GM18520 (cell line): ENCODE data around the gene KPNA1.
"Not testable (repeated sequence)": the region's sequence is repeated elsewhere in the genome, so short reads cannot be mapped to it uniquely, and the experiment has no call there.

Source experiments
- ATAC-seq: cut with Tn5 transposase; IDR thresholded peaks from one replicate; pipeline ENCODE4 v1.9.1; 2021; ENCODE audit not compliant: unreplicated experiment

The KPNA1 gene

GRCh38 chr3:122481390-122481789, 33.3 kb downstream of the KPNA1 start:
- ATAC-seq, result no peak

DNA sequence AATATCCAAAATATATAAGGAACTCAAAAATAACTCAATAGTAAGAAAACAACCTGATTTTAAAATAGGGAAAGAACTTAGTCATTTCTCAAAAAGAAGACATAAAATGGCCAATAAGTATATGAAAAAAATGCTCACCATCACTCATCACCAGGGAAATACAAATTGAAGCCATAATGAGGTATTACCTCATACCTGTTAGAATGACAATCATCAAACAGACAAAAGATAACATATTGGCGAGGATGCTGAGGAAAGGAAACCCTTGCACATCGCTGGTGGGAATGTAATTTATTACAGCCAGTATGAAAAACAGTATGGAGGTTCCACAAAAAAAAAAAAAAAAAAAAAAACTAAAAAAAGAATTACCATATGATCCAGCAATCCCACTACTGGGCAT, 38.2 kb downstream of the KPNA1 start:
- no peak for ATAC-seq

GRCh38 chr3:122475316-122475715, 39.4 kb downstream of the KPNA1 start:
- ATAC-seq, result no peak

- ATAC-seq, result no peak
Measured at GRCh38 chr3:122469659-122470058, 45.1 kb downstream of the KPNA1 start.

DNA sequence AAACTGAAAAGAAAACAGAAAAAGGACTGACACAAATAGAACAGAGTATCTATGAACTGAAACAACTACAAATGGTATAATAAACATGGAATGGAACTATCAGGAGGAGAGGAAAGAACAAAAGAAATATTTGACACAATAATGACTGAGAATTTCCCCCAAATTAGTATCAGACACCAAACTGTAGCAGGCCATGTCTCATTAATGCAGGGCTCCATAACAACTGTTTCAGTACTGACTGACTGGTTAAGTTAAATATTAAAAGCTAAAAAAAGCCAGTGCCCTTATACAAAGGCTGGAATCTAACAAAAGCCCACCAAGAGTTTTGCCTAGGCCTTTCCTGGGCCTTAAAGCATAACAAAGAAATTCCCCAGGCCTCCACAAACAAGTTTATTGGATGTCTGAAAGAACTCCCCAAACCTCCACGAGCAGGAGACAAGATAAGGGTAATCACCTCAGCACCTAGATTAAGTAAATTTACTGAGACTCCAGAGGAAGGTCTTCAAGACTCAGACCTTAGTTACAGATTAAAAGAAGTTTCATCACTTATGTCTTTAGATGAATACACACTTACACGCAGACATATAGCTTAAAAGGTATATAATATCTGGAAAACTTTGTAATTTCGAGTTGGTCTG, 45.7 kb downstream of the KPNA1 start:
- no peak for ATAC-seq

DNA sequence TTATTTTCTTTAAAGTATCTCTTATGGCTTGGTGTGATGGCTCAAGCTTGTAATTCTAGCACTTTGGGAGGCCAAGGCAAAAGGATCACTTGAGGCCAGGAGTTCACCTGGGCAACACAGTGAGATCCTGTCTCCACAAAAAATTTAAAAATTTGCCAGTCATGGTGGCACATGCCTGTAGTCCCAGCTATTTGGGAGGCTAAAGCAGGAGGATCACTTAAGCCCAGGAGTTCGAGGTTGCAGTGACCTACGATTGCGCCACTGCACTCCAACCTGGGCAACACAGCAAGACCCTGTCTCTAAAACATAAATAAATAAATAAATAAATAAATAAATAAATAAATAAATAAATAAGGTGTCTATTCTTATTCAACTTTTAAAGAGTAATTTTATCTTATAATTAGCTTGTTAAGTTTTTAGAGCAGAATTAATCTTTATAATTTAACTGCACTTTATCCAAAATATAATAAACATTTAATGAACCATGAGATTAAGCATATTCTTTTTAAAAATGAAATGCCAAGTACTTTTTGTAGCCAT, 48.0 kb downstream of the KPNA1 start:
- no peak for ATAC-seq

- no peak for ATAC-seq
Measured at GRCh38 chr3:122464659-122465058, 50.1 kb downstream of the KPNA1 start.

DNA sequence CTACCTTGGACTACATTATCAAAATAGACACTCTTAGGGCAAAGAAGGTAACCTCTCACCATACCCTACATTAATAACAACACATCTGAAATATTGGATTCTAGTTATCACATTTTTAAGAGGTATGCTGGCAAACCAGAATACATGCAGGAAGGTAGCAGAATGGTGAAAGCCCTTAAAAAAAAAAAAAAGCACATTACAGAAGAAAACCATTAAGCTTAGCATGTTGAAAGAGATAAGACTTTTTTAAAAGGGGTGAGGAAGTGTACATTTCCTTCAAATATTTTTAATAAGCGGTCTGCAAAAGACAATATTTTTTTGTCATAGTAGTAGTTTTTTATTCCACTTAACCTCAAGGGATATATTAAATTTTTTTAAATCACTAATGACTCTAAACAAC, 52.3 kb downstream of the KPNA1 start:
- ATAC-seq, result no peak

- no peak for ATAC-seq
Measured at GRCh38 chr3:122461806-122462205, 52.9 kb downstream of the KPNA1 start.

DNA sequence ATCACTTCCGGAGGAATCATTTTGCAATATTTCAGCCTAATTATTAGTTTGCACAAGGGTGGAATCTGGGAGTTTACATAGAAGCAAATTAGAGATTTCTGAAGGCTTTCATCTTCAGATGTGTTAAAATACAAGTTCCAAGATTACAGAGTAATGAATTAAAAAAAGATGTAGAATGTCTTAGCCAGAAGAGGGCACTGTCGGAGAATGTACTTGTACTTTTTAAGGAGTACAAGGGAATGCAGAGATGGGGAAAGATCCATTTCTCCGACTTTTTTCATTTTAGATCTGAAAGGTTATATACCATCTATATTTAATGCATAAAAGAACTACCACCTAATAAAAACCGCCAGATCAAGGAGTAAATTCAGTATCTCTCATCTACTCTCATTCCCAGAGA, 55.7 kb downstream of the KPNA1 start:
- no peak for ATAC-seq

DNA sequence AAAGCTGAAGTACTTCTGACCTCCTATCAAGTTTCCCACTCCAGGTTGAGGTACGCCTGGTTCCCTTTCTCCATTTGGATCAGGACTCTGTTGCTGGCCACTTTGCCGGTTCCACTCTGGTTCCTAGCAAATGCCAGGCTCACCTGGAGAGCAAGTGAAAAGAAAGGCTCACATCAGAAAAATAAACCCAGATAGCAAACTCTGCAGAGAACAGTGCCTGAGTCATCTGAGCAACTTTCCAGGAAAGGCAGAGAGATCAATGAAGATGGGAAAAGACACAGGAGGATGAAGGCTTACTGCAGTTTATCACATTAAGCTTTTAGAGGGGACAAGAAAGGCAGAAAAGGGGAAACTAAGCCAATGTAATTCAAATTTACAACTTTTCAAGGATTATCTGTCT, 57.0 kb downstream of the KPNA1 start:
- ATAC-seq, result no peak

DNA sequence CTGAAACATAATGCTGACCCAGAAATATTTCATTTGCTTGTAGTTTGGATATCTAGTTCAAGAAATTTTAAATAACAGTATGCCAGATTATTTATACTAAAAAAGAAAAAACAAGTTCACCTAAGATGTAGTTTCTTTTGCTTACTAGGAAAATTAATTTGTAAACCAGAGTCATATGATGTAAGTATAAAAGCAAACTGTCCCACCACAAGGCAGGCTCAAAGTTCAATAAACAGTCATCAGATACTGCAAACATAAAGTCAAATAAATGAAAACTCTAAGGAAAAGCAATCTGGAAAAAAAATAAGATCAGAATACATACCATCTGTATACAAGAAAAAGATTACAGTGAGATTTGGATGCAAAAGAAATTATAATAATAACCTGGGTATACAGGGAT, 58.7 kb downstream of the KPNA1 start:
- no peak for ATAC-seq

DNA sequence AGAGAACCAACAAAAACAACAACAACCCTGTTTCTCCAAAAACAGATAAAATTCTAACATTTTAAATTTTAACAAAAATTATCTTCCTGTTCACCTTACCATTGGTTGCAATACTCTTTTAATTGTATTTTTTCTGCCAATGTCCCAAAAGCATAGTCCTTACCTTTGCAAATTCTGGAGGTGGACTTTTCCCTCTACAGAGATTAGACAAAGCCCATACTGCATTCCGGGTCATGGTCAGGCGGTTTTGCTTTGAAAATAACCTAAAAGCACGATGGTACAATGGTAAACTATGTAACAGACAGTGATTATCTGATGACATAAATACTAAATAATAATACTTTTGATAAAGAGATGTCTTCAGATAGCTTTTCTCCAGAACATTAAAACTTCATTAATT, 63.4 kb downstream of the KPNA1 start:
- ATAC-seq, result no peak

- ATAC-seq, result not testable (repeated sequence)
Measured at GRCh38 chr3:122448218-122448617, 66.5 kb downstream of the KPNA1 start.

- ATAC-seq, result not testable (repeated sequence)
Measured at GRCh38 chr3:122444491-122444887, 70.2 kb downstream of the KPNA1 start.

DNA sequence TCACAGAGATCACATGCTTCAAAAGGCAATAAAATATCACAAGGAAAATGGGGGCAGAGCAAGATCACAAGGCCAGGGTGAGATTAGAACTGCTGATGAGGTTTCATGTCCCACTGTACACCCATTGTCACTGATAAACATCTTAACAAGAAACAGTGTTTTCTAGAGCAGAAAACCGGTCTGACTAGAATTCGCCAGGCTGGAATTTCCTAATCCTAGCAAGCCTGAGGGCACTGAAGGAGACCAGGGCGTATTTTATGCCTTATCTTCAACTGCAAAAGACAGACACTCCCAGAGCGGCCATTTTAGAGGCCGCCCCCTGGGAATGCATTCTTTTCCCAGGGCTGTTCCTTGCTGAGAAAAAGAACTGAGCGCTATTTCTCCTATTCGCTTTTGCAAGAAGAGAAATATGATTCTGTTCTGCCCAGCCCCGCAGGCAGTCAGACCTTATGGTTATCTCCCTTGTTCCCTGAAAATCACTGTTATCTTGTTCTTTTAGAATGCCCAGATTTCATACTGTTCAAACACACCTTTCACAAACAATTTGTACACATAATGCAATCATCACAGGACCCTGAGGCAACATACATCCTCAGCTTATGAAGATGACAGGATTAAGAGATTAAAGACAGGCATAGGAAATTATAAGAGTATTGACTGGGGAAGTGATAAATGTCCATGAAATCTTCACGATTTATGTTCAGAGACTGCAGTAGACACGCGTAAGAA, 70.8 kb downstream of the KPNA1 start:
- ATAC-seq, result not testable (repeated sequence)

- ATAC-seq, result no peak
Measured at GRCh38 chr3:122443090-122443489, 71.6 kb downstream of the KPNA1 start.

DNA sequence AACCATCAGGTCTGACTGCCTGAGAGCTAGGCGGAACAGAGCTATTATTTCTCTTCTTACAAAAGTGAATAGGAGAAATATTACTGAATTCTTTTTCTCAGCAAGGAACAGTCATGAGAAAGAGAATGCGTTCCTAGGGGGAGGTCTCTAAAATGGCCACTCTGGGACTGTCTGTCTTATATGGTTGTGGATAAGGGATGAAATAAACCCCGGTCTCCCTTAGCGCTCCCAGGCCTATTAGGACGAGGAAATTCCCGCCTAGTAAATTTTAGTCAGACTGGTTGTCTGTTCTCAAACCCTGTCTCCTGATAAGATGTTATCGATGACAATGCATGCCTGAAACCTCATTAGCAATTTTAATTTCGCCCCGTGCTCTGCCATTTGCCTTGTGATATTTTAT, 78.8 kb downstream of the KPNA1 start:
- no peak for ATAC-seq

DNA sequence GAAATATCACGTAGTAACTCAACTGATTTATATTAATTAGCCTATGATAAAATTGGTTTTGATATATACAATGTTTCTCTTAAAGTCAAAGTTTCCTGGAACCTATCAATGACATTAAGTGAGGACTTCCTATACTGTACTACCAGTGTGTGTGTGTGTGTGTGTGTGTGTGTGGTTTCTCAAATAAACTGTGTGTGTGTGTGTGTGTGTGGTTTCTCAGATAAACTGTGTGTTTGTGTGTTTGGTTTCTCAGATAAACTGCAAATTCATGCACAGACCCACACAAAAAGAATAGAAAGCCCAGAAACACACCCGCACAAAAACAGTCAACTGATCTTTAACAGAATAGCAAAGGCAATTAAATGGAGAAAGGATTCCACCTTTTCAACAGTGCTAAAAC, 84.4 kb downstream of the KPNA1 start:
- no peak for ATAC-seq

DNA sequence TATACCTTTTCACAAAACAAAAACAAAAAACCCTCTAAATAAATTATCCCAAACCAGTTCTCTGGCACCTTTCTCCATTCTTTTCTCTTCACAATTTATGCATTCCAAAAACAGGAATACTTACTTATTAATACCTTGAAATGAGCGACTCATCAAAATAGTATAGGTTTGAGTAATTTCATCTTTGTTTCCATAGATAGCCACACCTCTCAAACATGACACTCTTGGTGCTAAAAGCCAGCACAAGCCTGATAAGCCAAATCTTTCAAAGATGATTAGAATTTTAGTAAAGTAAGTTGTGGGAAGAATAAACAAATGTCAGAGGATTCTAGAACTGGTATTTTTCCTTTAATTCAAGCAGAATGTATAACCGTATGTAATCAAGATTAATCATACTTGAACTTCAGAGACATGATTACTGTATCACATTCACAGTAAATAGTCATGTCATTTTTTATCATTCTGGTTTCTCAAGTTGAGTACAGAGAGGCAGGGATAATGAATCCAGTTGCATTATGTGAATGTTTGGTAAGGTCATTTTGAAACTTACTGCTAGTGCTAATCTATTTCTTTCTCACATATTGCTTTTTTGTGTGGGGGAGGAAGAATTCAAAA, 86.8 kb downstream of the KPNA1 start:
- ATAC-seq, result no peak

DNA sequence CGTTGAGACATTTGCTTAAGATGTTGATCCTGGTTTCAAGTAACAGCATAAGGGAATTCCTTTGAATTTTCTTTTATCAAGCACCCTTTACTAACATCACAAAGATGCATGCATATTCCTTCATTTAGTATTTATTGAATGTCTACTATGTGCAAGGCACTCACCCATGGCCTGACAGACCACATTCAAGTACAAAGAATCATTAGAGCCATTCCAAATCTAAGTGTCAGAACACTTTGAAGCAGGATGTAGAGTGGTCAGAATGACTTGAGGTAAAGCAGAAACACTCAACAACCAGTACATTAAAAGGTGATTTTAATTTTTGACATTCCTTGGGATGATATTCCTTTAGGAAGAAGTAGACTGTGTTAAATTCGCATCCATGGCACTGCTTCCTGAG, 92.9 kb downstream of the KPNA1 start:
- no peak for ATAC-seq

GRCh38 chr3:122421101-122421500, 93.6 kb downstream of the KPNA1 start:
- no peak for ATAC-seq
